ENCODE measurements around the gene RABAC1. TPM values are rescaled to one million over a fixed set of nuclear protein-coding genes. Genes with fewer than 3 reads are reported as not detected.

Gene RABAC1, protein sequence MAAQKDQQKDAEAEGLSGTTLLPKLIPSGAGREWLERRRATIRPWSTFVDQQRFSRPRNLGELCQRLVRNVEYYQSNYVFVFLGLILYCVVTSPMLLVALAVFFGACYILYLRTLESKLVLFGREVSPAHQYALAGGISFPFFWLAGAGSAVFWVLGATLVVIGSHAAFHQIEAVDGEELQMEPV
- 178 to 267 TPM (median 257 TPM) in 5 replicates for total RNA-seq (2022; extraction: Qiagen RNA extraction; ENCODE audit: low read depth)

DNA sequence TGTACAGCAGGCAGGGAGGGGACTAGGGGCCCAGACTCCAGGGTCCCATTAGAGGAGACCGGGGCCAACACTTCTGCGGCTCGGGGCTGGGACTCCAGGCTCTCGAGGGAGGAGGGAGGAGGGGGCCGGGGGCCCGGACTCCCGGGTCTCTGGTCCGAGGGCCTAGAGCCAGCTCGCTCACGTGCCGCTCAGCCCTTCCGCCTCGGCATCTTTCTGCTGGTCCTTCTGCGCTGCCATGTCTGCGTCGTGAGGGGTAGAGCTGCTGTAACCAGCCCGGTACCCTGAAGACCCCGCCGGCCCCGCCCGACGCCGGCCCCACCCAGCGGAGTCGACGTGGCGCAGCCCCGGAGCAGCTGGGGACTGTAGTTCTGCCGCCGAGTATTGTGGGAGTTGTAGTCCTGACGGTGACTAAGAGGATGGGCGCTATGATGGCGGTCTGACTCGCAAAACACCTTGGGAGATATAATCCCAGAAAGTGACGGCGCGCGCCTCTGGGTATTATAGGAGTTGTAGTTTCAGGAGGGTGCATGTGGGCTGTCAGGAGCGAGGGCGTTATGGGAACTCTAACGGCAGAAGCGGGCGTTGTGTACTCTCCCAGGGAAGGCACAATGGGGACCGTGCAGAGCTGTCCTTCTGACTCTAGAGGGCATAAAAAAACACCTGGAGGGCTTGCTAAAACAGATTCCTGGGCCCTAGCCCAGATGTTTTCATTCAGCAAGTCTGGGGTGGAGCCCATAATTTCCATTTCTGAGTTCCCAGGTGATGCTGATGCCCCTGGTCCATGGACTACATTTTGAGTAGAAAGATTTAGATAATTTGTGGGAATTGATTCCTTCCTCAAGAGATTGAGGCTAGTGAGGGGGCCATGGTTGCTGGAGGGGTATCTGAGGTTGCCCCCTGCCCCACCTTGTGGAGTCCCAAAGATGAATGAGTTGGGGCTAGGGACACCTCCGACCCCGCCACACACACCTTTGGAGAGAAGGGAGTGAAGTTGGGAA is at the start of gene RABAC1:
RABAC1 (minus strand) TSS at position 266 of the 998 bp plus-strand sequence; CDS start at position 237, 29 bp downstream.

DNA sequence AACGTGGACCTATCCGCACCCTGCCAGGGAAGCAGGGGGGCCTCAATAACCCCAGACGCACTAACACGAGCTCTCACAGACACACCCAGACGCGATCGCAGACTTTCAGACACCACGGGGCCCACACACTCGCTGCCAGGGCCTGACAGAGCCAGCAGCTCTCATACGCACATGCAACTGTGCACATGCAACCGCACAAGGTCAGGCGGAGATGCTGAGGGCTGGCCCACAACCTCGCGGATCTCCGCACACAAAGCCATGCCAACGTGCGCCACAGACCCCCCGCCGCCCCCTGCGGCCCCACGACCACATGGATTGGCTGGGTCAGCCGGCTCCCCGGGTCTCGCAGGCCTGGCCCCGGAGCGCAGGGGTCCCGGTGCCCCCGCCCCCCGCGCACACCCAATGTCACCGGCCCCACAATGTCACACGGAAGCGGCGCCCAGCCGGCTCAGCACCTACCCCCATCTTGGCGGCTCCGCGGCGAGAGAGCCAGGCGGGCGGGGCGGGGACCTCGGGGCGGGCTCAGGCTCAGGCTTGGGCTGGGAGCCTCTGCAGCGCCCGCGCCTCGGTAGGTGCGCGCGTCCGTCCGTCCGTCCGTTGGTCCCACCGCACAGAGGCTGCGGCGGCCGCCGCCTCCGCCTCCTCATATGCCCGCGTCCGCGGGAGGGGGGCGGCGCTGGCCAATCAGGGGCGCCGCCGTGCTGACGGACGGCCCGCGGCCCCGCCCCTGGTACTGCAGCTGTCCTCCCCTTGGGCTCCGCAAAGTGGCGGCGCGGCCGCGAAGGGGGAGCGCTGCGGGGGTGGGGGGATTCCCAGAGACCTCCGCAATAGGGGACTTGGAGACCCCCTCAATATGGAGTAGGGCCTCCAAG is 34.7 kb upstream of the RABAC1 start, which contains the start of gene ATP1A3:
ATP1A3 (minus strand) TSS at position 619 of the 872 bp plus-strand sequence; CDS start at position 465, 154 bp downstream.

DNA sequence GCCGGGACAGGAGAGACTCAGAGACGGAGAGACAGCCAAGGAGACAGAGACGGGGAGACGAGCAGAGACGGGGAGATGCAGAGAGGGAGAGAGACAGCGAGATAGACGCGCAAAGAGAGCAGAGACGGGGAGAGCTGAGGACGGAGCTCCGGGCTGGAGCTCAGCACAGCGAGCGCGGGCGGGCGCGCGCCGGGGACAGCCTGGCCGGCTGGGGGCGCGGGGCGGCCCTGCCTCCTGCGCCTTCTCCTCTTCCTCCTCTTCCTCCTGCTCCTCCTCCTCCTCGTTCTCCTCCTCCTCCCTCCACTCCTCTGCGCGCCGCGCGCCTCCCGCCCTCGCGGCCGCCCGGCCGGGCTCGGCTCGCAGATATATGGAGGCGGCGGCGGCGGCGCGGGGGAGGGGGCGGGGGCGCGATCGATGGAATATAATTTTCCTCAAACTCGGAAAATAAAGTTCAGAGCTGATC is 30.9 kb downstream of the RABAC1 start, which contains the start of gene ERFL:
ERFL (minus strand) TSS at position 229 of the 463 bp plus-strand sequence. CDS start 15,530 bp downstream, outside the sequence.

Other genes starting within 250 kb of the RABAC1 start
- gene CEACAM6, start 203.8 kb downstream of the RABAC1 start, total RNA-seq (2022; extraction: Qiagen RNA extraction; ENCODE audit: low read depth), result 19.9 to 28.7 TPM (median 26.1 TPM) in 5 replicates
- not detected in 5 replicates for gene CEACAM3, start 162.7 kb downstream of the RABAC1 start, total RNA-seq (2022; extraction: Qiagen RNA extraction; ENCODE audit: low read depth)
- gene LYPD4, start 114.6 kb downstream of the RABAC1 start, total RNA-seq (2022; extraction: Qiagen RNA extraction; ENCODE audit: low read depth), result not detected in 5 replicates
- not detected in 5 replicates for gene DMRTC2, start 114.3 kb downstream of the RABAC1 start, total RNA-seq (2022; extraction: Qiagen RNA extraction; ENCODE audit: low read depth)
- 8,931 to 10,409 TPM (median 9,359 TPM) in 5 replicates for gene RPS19, start 99.1 kb downstream of the RABAC1 start, total RNA-seq (2022; extraction: Qiagen RNA extraction; ENCODE audit: low read depth)
- gene CD79A, start 82.0 kb downstream of the RABAC1 start, total RNA-seq (2022; extraction: Qiagen RNA extraction; ENCODE audit: low read depth), result 0.52 to 1.3 TPM (median 1.0 TPM) in 5 replicates
- gene ARHGEF1, start 76.1 kb downstream of the RABAC1 start, total RNA-seq (2022; extraction: Qiagen RNA extraction; ENCODE audit: low read depth), result 87.0 to 126 TPM (median 107 TPM) in 5 replicates
- gene ERFL, start 30.9 kb downstream of the RABAC1 start, total RNA-seq (2022; extraction: Qiagen RNA extraction; ENCODE audit: low read depth), result 0.21 to 0.35 TPM (median 0.26 TPM) in 5 replicates
- gene ATP1A3, start 34.9 kb upstream of the RABAC1 start, total RNA-seq (2022; extraction: Qiagen RNA extraction; ENCODE audit: low read depth), result 3.5 to 5.1 TPM (median 4.9 TPM) in 5 replicates
- gene GRIK5, start 110.9 kb upstream of the RABAC1 start, total RNA-seq (2022; extraction: Qiagen RNA extraction; ENCODE audit: low read depth), result 0.42 to 0.93 TPM (median 0.57 TPM) in 5 replicates
- 27.9 to 38.6 TPM (median 37.0 TPM) in 5 replicates for gene ZNF574, start 116.8 kb upstream of the RABAC1 start, total RNA-seq (2022; extraction: Qiagen RNA extraction; ENCODE audit: low read depth)
- gene POU2F2, start 173.1 kb upstream of the RABAC1 start, total RNA-seq (2022; extraction: Qiagen RNA extraction; ENCODE audit: low read depth), result 0.27 to 0.55 TPM (median 0.48 TPM) in 5 replicates

All from A549 treated with CpdA at 1 μM for 4 hours (cell line).